Daoy (cell line): ENCODE data around the gene S1PR1. TPM values are rescaled to one million over a fixed set of nuclear protein-coding genes. Genes with fewer than 3 reads are reported as not detected.

Source experiments
- DNase-seq: peaks from one replicate; pipeline ENCODE4 v3.0.0-alpha.2; 2015; ENCODE audit warnings: low read depth
- total RNA-seq: library from RNA; depleted of rRNA; stranded (reverse); fragments of >200 nt; shearing (Covaris generic); gene quantifications from 2 replicates; pipeline ENCODE4 v1.2.3, GENCODE V29; 2014

The S1PR1 gene
- total RNA-seq, 1 experiment from 2014 or later = 0.63 TPM

DNA sequence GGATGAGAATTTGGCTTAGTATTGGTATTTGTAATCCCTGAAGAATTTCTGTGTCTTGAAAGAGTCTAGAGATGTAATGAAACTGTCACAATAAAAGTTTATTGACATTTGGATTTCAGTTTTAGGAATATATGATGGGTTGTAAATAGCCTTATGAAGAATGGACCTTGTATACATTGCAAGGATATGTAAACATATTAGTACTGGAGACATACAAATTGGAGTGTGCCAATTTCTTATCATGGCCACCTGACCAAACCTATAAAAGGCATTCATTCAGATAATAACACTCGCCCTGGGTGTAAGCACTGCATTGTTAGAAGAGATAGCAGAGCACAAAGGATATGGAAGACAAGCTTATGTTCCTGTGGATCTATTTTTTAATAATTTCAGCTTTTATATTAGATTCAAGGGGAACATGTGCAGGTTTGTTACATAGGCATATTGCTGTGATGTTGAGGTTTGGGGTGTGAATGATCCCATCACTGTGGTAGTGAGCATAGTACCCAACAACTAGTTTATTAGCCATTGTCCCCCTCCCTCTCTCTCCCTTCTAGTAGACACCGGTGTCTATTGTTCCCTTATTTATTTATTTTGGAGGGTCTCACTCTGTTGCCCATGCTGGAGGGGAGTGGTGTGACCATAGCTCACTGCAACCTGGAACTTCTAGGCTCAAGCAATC is 8.6 kb downstream of the S1PR1 start:
- no peak for DNase-seq

- DNase-seq = no peak
Measured at GRCh38 chr1:101247404-101248287, 10.8 kb downstream of the S1PR1 start.

DNA sequence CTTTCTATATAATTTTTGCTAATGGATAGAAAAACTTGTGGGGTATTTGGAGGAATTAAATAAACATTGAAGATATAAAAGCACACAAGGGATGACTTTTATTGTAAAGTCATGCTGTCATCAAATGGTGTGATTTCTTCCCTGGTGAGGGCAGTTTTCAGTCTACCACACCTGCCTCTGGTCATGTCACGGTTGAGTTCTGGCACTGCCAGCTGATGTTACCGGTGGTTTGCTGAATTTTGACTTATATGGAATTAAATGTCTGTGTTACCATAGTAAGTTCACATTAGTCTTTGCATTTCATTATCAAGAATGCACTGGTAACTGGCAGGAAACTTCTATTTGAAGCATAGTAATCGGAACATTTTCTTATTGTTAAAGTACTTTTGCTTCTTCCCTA is 13.4 kb downstream of the S1PR1 start:
- no peak for DNase-seq

DNA sequence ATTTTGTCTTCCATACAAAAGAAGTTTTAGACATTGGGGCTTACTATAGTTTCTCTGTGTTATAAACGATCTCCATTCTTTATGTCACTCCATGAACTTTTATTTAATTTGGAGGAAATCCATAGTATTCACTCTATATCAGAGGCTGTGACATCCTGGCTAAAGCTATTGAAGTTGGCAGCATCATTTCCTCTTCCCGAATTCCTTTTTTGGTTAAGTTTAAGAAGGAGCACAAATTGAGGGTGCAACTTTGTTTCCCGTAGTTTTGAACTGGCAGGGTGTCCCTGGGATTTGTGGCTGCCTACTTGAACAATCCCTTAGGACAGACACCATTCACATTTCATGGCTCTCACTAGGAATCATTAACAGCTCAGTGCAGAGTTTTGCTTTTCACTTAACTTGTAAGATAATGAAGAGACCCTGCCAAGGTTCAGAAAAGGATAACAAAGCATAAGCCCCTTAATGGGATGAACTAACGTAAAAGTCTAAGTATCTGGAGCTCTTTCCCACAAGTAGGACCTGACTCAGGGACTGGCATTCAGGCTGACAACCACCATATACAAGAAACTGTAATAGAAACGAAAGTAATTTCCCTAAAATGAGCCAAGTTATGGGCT is 13.9 kb downstream of the S1PR1 start:
- no peak for DNase-seq

- no peak for DNase-seq
Measured at GRCh38 chr1:101251504-101251903, 14.7 kb downstream of the S1PR1 start.

- peak; percentile 64 for DNase-seq
Measured at GRCh38 chr1:101253976-101254674, 17.3 kb downstream of the S1PR1 start.

GRCh38 chr1:101257500-101258325 is 20.9 kb downstream of the S1PR1 start:
- DNase-seq = peak; percentile 73

GRCh38 chr1:101259744-101260148 is 22.9 kb downstream of the S1PR1 start:
- peak; percentile 43 for DNase-seq

DNA sequence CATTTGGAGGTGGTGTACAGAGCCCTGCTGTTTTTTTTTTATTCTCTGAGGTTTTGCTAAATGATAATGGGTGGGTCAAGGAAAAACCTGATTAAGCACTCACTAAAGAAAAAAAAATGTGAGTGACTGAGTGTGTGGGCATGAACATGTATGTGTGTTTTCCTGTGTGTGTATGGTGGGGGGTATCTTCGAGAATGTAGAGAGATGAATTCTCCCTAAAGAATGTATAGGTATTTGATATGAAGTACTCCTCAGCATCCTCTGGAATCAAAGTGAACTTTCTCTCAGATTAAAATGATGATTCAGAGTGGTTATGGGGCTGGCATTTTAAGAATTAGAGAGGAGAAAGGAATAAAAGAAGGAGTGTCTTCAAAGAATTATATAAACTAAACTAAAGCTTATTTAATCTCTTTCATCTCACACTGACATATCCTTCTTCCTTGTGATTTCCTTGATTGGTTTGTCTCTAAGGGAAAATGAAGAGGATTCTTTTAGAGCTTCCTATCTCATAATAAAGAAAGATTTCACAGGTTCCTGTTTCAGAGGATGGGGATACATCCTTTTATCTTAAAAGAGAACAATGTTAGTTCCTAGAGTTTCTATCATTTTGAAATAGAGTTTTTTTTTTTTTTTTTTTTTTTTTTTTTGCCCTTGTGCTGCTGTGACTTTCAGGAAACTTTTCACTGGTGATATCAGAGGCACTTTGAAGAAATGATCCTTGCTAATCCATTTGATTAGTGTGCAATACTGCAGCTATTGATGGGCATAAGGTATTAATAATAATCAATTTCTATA is 23.9 kb downstream of the S1PR1 start:
- peak; percentile 37 for DNase-seq

- DNase-seq = no peak
Measured at GRCh38 chr1:101261623-101262022, 24.8 kb downstream of the S1PR1 start.

DNA sequence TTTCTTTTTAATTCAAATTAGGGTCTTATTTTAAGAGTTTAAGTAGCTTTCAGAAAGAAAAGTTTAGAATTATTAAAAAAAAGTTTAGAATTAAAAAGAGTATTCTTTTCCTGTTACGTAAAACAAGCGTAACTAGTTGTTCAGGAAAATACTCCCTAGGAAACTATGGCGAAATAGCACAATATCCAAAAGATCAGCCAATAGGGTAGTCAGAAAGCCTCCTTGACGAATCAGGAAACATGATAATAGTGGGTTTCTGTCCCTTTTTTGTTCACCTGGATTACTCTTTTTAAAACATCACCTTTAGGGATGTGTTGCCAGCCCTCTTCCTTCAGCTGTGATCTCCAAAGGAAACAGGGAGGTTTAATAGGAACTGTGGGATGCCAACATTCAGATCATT is 25.2 kb downstream of the S1PR1 start:
- DNase-seq = no peak

DNA sequence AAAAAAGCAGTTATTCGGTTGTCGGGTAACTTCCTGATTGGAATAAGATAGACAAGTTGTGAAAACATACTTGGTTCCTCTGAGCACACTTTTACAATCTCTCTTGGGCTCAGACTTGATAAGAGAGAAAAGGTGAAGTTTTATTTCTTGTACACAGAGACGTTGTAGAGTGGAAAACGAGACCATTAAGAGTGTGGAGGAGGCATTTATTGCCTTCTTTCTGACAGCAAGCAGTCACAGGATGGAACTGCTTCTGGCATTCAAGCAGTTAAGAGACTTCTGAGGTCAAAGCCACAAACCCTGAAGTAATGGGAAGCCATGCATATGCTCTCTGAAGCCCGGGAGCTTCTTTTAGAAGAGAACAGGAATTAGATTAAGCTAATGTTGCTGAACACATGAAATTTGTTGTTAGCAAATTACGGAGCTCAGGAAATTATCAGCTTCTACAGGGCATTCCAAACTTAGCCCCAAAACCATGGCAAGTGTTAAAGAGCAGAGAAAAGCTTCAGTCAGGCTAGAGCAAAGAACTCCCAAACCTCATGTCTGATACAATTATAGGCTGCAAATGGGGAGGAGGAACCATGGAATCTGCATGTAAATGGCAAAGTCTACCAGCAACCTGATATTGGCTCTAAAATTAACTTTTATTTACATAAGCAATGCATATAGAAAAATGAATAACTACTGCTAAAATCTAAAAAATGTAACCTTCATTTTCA is 26.0 kb downstream of the S1PR1 start:
- DNase-seq = no peak

DNA sequence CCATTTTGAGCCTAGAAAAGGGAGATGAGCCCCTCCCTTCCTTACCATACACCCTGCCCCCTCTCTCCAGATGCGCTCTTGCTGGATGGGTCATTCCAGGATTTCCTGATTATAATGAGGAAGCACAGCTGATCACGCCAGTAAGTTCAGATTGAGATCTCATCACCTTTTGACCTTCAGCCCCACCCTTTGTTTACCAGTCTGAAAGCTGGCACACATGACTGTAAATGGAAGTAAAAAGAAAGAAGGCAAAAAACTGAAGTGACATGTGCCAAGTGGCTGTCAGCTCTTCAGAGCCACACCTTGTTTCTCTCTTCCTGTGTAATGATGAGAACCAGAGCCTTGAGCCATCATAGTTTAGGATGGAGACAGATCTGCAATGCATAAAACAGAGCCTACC is 27.9 kb downstream of the S1PR1 start:
- no peak for DNase-seq

DNA sequence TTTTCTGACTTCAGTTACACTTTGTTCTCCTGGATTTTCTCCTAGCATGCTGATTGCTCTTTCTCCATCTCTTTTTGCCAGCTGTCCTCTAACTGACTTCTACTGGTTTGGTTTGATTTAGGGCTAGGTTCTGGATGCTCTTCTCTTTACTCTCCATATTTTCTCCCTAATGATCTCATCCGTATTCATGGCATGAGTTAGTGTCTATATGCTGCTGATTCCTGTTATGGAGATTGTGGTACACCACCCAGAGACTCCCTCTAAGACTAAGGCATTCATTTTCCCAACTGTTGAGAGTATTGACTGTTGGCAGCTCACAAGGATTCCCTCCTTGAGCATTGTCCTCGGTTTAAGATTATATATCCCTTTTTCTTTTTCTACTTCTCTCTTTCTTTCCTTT is 28.9 kb downstream of the S1PR1 start:
- no peak for DNase-seq

- DNase-seq = no peak
Measured at GRCh38 chr1:101267082-101267481, 30.3 kb downstream of the S1PR1 start.

GRCh38 chr1:101268893-101269292 is 32.1 kb downstream of the S1PR1 start:
- no peak for DNase-seq

DNA sequence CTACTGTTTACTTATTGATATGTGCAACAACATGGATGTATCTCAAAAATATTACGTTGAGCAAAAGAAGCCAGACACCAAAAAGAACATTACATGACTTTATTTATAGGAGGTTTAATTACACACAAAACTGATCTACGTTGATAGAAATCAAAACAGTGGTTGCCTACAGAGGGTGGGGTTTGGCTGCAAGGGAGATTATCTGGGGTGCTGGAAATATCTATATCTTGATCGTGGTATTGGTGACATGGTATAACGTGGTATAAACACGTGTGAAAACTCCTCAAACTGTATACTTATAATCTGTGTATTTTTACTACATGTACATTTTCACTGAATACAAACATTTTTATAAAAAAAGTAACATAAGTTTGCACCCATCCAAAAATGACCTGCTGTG is 38.9 kb downstream of the S1PR1 start:
- no peak for DNase-seq

- no peak for DNase-seq
Measured at GRCh38 chr1:101276818-101277217, 40.0 kb downstream of the S1PR1 start.

GRCh38 chr1:101278238-101278637 is 41.4 kb downstream of the S1PR1 start:
- DNase-seq = no peak

DNA sequence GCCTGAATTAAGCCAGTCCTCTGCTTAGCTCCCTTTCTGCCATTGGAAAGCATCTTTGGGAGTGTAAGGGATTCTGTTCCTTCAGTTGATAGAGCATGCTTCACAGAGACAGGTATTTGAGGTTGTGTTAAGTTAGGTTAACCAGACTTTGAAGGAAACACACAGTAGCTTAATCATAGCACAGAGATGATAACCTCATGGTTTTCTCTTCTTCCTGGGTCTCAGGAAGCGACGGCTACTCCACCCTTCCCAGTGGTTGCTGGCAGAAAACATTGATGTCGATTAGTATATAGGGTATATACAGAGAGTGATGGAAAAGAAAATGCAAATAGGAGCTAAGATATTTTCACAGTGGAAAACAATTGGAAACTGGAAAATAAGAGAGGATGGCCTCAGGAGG is 42.0 kb downstream of the S1PR1 start:
- no peak for DNase-seq
